ENCODE results near the gene DDR1.

DNA sequence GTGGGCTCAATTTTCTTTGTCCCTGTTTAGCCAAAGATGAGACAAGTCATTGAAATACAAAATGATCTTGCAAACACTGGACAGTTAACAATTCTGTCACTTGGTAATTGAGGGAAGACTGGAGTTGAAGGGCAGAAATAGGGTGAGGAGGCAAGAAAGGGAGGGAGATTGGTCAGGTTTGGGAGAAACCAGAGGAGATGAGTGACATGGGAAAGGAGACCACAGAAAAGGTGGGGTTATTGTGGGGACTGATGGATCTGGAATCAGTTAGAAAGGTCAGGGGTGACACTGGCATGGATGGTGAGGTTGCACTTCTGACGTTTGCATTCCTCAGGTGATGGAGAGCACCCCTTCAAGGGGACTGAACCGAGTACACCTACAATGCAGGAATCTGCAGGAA is 24.4 kb downstream of the DDR1 start:
- TF ChIP-seq, protein P1, sequence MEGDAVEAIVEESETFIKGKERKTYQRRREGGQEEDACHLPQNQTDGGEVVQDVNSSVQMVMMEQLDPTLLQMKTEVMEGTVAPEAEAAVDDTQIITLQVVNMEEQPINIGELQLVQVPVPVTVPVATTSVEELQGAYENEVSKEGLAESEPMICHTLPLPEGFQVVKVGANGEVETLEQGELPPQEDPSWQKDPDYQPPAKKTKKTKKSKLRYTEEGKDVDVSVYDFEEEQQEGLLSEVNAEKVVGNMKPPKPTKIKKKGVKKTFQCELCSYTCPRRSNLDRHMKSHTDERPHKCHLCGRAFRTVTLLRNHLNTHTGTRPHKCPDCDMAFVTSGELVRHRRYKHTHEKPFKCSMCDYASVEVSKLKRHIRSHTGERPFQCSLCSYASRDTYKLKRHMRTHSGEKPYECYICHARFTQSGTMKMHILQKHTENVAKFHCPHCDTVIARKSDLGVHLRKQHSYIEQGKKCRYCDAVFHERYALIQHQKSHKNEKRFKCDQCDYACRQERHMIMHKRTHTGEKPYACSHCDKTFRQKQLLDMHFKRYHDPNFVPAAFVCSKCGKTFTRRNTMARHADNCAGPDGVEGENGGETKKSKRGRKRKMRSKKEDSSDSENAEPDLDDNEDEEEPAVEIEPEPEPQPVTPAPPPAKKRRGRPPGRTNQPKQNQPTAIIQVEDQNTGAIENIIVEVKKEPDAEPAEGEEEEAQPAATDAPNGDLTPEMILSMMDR (IDR thresholded peaks at IDR 0.05) = no peak
- TF ChIP-seq POLR2A (IDR thresholded peaks at IDR 0.05) = no peak

All from uterus (tissue), 2 donors.